Lung (tissue), 12 donors: ENCODE measurements around the gene MARK3. TPM values are rescaled to one million over a fixed set of nuclear protein-coding genes. Genes with fewer than 3 reads are reported as not detected.

ENCODE experiments used
- ATAC-seq: fragments of 200-7000 bp; cut with Tn5 transposase; one replicate; pipeline ENCODE4 v1.9.1; 2020; ENCODE audit warnings: moderate number of reproducible peaks; ENCODE audit not compliant: insufficient read depth, low FRiP score
- DNase-seq, 3 donors: peaks; one replicate each; pipeline ENCODE4 v3.0.0-alpha.2; 2013 to 2017
- H3K27ac ChIP-seq, 2 donors: one replicate each; pipeline ENCODE4 v1.5.1; 2013; ENCODE audit warnings: mild to moderate bottlenecking in 2 of 2, moderate library complexity in 2 of 2, control low read depth in 1 of 2, inconsistent platforms in 1 of 2, low read depth in 1 of 2, low read length in 1 of 2
- H3K27me3 ChIP-seq, 3 donors: one replicate each; pipeline ENCODE4 v1.5.1; 2013; ENCODE audit warnings: low read length in 2 of 3; ENCODE audit not compliant: control insufficient read depth in 3 of 3, insufficient read depth in 3 of 3
- H3K36me3 ChIP-seq, 4 donors: one replicate each; pipeline ENCODE4 v1.5.1; 2013; ENCODE audit warnings: low read length in 4 of 4, mild to moderate bottlenecking in 1 of 4, moderate library complexity in 1 of 4; ENCODE audit not compliant: control insufficient read depth in 4 of 4, insufficient read depth in 4 of 4
- H3K4me1 ChIP-seq, 5 donors: one replicate each; pipeline ENCODE4 v1.5.1; 2013; ENCODE audit warnings: low read length in 5 of 5, mild to moderate bottlenecking in 2 of 5, moderate library complexity in 1 of 5; ENCODE audit not compliant: control insufficient read depth in 5 of 5, insufficient read depth in 5 of 5
- H3K4me3 ChIP-seq: one replicate; pipeline ENCODE4 v1.5.1; 2013; ENCODE audit warnings: mild to moderate bottlenecking, control low read depth, moderate library complexity
- H3K9ac ChIP-seq, 2 donors: one replicate each; pipeline ENCODE4 v1.5.1; 2013; ENCODE audit warnings: low read length in 2 of 2, control low read depth in 1 of 2; ENCODE audit not compliant: insufficient read depth in 1 of 2
- H3K9me3 ChIP-seq, 4 donors: one replicate each; pipeline ENCODE4 v1.5.1; 2013; ENCODE audit warnings: low read length in 3 of 4, mild to moderate bottlenecking in 1 of 4, moderate library complexity in 1 of 4; ENCODE audit not compliant: control insufficient read depth in 4 of 4, insufficient read depth in 3 of 4
- WGBS, 2 donors: extraction: QIAGEN DNeasy Blood & Tissue Kit; methylation state at CpG; one replicate each; pipeline ENCODE4 v1.1.7; 2013; 5-methylcytosine and 5-hydroxymethylcytosine counted together
- polyA plus RNA-seq, 2 donors: library from polyadenylated mRNA; stranded (reverse); fragments of 200-250 nt; gene quantifications; one replicate each; pipeline ENCODE4 v1.2.1, GENCODE V29; 2013
- total RNA-seq, 2 donors: library from RNA; depleted of rRNA in 1 of 2; stranded (reverse); fragments of >200 nt in 1 of 2; gene quantifications; one replicate each; pipeline ENCODE4 v1.2.1, GENCODE V29; 2014 to 2021
- TF ChIP-seq, protein P1 (sequence below): IDR thresholded peaks from 2 replicates; pipeline ENCODE4 v1.5.1; 2012; ENCODE audit warnings: mild to moderate bottlenecking; ENCODE audit errors: control extremely low read depth, extremely low read depth
- donor health status: control.
- donor health status: control.
- donor health status: Bipolar disorder and iron deficiency.
- donor health status: healthy.
- donor health status: DM: yes; HTN: yes; CAD: no.

Gene MARK3
- total and polyA plus RNA-seq, 4 donors, result 56.2 to 177 (median 101) TPM

- Histone ChIP-seq H3K36me3 (peaks cover 3 to 13% (median 6%) of the 10 kb centered on the region in 4 donors), H3K27ac (peak overlapping the region in 1 of 2 donors; percentile 30), H3K27me3 (no peaks in the 10 kb centered on the region), H3K9ac (no peak overlapping the region), H3K4me1 (peaks cover 0 to 6% (median 0%) of the 10 kb centered on the region in 5 donors), H3K9me3 (no peaks in the 10 kb centered on the region), H3K4me3 (no peak overlapping the region)
- DNase-seq (no peak), ATAC-seq (no peak)
- 78% methylated on average over 4 of the region's 4 CpGs for WGBS, 2 donors
- TF ChIP-seq, protein P1, sequence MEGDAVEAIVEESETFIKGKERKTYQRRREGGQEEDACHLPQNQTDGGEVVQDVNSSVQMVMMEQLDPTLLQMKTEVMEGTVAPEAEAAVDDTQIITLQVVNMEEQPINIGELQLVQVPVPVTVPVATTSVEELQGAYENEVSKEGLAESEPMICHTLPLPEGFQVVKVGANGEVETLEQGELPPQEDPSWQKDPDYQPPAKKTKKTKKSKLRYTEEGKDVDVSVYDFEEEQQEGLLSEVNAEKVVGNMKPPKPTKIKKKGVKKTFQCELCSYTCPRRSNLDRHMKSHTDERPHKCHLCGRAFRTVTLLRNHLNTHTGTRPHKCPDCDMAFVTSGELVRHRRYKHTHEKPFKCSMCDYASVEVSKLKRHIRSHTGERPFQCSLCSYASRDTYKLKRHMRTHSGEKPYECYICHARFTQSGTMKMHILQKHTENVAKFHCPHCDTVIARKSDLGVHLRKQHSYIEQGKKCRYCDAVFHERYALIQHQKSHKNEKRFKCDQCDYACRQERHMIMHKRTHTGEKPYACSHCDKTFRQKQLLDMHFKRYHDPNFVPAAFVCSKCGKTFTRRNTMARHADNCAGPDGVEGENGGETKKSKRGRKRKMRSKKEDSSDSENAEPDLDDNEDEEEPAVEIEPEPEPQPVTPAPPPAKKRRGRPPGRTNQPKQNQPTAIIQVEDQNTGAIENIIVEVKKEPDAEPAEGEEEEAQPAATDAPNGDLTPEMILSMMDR, result no peak
Measured at GRCh38 chr14:103456167-103456835, 71.1 kb downstream of the MARK3 start.

- no peak for ATAC-seq
- WGBS, 2 donors, result 90 to 93% methylated on average over 1 of the region's 1 CpG
- H3K4me1 ChIP-seq, result peaks cover 0 to 6% (median 0%) of the 10 kb centered on the region in 5 donors
- no peak overlapping the region for H3K4me3 ChIP-seq
- no peak overlapping the region for H3K27ac ChIP-seq
- H3K27me3 ChIP-seq, result no peaks in the 10 kb centered on the region
- H3K9ac ChIP-seq, result no peak overlapping the region
- peaks cover 9 to 30% (median 19%) of the 10 kb centered on the region in 4 donors for H3K36me3 ChIP-seq
- TF ChIP-seq, protein P1, result no peak
- no peak for DNase-seq
- H3K9me3 ChIP-seq, result no peaks in the 10 kb centered on the region
Measured at GRCh38 chr14:103460415-103460814, 75.2 kb downstream of the MARK3 start.

GRCh38 chr14:103463149-103463548 is 77.9 kb downstream of the MARK3 start:
- TF ChIP-seq, protein P1, result no peak
- ATAC-seq, result no peak
- peaks cover 13 to 37% (median 27%) of the 10 kb centered on the region in 4 donors for H3K36me3 ChIP-seq

GRCh38 chr14:103463851-103464250 is 78.6 kb downstream of the MARK3 start:
- Histone ChIP-seq H3K36me3 (peaks cover 13 to 37% (median 29%) of the 10 kb centered on the region in 4 donors), H3K9me3 (no peaks in the 10 kb centered on the region), H3K9ac (no peak overlapping the region), H3K27me3 (no peaks in the 10 kb centered on the region), H3K4me1 (no peaks in the 10 kb centered on the region), H3K4me3 (no peak overlapping the region), H3K27ac (no peak overlapping the region)
- TF ChIP-seq, protein P1, result no peak
- ATAC-seq, result no peak
- no peak for DNase-seq

More at GRCh38 chr14:103463149-103463548, 77.9 kb downstream of the MARK3 start:
- Histone ChIP-seq H3K9me3 (no peaks in the 10 kb centered on the region), H3K4me1 (no peaks in the 10 kb centered on the region), H3K9ac (no peak overlapping the region), H3K27me3 (no peaks in the 10 kb centered on the region), H3K27ac (no peak overlapping the region), H3K4me3 (no peak overlapping the region)
- no peak for DNase-seq
- WGBS, 2 donors, result 68 to 69% methylated on average over 4 of the region's 4 CpGs
